HL-60 (cell line): ENCODE measurements around the gene GMCL2.

Experiments
- CTCF ChIP-seq: IDR thresholded peaks from one replicate; pipeline ENCODE4 v1.5.1; 2011; ENCODE audit warnings: low read length, control low read depth, inconsistent platforms; ENCODE audit not compliant: insufficient read depth
- SPI1 ChIP-seq: IDR thresholded peaks from 2 replicates; pipeline ENCODE4 v1.6.1; 2012; ENCODE audit warnings: low read depth, mild to moderate bottlenecking, borderline replicate concordance

- no peak for TF ChIP-seq CTCF
- TF ChIP-seq SPI1: no peak
Observed at GRCh38 chr5:178189433-178189832, 2.3 kb upstream of the GMCL2 start.
